GM12864 (cell line): ENCODE measurements around the gene TAPBP.
"Not testable (repeated sequence)": the region's sequence is repeated elsewhere in the genome, so short reads cannot be mapped to it uniquely, and the experiment has no call there.

ENCODE experiments used
- DNase-seq: peaks from one replicate; pipeline ENCODE4 v3.0.0-alpha.2; 2011; ENCODE audit warnings: low read depth
- H3K4me3 ChIP-seq: 2 replicates; pipeline ENCODE4 v1.5.1; 2011; ENCODE audit warnings: mild to moderate bottlenecking, low read depth, low read length, control low read depth
- CTCF ChIP-seq: IDR thresholded peaks from 2 replicates; pipeline ENCODE4 v1.5.1; 2011; ENCODE audit warnings: low read depth, mild to moderate bottlenecking, moderate library complexity, low read length, control low read depth, inconsistent platforms; ENCODE audit errors: missing control alignments

TAPBP gene

GRCh38 chr6:33344701-33345697, 31.1 kb upstream of the TAPBP start:
- peak; percentile 74 for DNase-seq
- peak overlapping the region; percentile 18; the same call in 1 of the 2 replicates for H3K4me3 ChIP-seq
- peak; percentile 62 for TF ChIP-seq CTCF

- DNase-seq, result peak; percentile 78
- H3K4me3 ChIP-seq, result no peak overlapping the region
- TF ChIP-seq CTCF, result no peak
Measured at GRCh38 chr6:33343953-33344611, 30.2 kb upstream of the TAPBP start.

GRCh38 chr6:33343606-33343952, 29.7 kb upstream of the TAPBP start:
- DNase-seq, H3K4me3 ChIP-seq: not testable (repeated sequence)

GRCh38 chr6:33339193-33339592, 25.3 kb upstream of the TAPBP start:
- no peak for TF ChIP-seq CTCF
- H3K4me3 ChIP-seq, result no peak overlapping the region
- no peak for DNase-seq

GRCh38 chr6:33336495-33336894, 22.6 kb upstream of the TAPBP start:
- TF ChIP-seq CTCF, result no peak
- H3K4me3 ChIP-seq, result no peak overlapping the region
- no peak for DNase-seq

GRCh38 chr6:33335916-33336315, 22.0 kb upstream of the TAPBP start:
- no peak overlapping the region for H3K4me3 ChIP-seq
- no peak for DNase-seq
- TF ChIP-seq CTCF, result no peak

- H3K4me3 ChIP-seq, result no peak overlapping the region
- TF ChIP-seq CTCF, result no peak
- no peak for DNase-seq
Measured at GRCh38 chr6:33333666-33334065, 19.8 kb upstream of the TAPBP start.
